ENCODE data around the gene RGL3.
"Not testable (repeated sequence)": the region's sequence is repeated elsewhere in the genome, so short reads cannot be mapped to it uniquely, and the experiment has no call there.

The RGL3 gene

DNA sequence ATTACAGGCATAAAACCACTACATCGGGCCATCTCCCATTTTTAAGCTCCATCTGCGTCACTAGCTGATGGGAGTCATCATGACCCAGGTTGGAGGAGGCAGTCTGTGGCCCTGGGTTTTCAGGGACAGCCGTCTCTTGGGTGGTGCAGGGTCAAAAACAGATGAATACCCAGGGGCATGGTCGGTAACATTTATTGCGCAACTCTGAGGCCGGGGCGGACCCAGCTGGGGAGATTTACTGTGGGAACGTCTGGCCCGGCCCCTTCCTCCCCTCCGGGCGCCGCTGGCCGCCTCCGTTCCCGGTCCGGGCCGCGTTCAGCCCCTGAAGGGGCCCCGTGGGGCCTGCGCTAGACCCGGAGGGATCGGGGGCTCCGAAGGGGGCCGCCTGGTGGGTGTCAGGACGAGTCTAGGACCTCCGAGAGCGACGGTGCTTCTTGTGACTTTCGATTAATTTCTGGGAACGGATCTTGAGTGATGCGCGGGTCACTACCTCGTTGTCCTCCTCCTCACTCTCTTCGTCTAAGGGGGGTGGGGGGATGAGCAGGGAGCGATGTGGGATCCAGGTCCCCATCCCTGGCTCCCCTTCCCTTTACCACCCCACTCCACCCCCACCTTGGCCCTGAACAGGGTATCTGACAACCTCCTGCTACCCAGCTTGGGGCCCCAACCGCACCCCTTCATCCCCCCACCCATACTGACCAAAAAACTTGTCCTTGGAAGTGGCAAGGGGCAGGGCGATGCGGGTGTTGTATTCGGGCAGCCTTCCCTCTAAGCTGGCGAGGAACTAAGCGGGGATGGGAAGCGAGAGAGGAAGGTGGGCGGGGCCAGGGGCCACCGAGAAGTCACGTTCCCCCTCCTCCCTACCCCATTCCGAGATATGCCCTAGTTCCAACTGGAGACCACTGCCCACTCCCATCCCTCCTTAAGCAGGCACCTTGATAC, 1.6 kb upstream of the RGL3 start:
- DNase-seq, result no peak

DNA sequence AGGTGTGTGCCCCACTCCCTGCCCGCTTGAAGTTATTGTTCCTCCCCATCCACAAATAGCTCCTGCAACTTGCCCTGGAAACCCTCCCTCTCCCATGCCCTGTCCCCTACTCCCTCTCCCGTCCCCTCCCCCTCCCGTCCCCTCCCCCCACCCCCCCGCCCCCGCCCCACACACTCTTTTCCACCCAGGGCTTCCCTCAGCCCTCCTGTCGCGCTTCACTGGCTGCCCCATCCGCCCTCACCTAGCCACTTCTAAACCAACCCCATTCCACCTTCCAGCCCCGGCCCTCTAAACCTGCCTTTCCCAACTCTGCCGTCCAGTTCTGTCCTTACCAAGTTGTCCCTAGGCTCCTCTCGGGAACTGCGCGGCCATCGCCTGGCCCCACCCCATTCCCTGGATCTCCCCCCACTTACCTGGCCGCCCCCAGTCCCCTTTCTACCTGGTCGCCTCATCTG, 993 bp downstream of the RGL3 start:
- DNase-seq, result no peak

GRCh38 chr19:11416346-11417052, 2.6 kb downstream of the RGL3 start:
- no peak for DNase-seq

DNA sequence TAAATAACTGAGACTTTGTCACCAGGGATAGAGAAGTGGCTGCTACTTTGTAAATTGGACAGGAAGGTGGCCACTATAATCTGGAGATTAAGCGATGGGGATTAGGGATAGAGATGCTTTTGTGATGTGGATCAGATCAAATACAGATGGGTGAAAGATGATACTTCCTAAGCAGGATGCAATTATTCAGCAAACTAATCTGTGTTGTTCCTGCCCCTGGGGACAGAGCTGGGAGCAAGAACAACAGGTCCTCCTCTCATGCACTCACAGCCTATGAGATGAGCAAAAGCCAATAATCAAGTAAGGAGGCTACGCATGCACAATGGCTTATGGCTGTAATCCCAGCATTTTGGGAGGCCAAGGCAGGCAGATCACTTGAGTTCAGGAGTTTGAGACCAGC, 4.6 kb downstream of the RGL3 start:
- DNase-seq, result no peak

- DNase-seq, result no peak
Observed at GRCh38 chr19:11410682-11411081, 8.4 kb downstream of the RGL3 start.

DNA sequence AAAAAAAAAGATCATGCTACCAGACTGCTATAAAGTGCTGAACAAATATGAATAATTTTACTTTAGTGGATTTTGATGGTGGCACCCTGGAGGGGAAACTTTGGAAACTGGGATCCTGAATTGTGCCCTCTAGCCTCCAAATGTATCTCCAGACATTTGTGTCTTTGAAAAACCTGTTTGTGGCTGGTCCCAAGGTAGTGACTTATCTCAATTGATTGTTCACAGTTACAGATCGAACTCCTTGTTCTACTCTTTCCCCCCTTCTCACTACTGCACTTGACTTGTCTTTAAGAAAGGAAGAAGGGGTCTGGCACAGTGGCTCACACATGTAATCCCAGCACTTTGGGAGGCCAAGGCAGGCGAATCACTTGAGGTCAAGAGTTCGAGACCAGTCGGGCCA, 10.5 kb downstream of the RGL3 start:
- no peak for DNase-seq

DNA sequence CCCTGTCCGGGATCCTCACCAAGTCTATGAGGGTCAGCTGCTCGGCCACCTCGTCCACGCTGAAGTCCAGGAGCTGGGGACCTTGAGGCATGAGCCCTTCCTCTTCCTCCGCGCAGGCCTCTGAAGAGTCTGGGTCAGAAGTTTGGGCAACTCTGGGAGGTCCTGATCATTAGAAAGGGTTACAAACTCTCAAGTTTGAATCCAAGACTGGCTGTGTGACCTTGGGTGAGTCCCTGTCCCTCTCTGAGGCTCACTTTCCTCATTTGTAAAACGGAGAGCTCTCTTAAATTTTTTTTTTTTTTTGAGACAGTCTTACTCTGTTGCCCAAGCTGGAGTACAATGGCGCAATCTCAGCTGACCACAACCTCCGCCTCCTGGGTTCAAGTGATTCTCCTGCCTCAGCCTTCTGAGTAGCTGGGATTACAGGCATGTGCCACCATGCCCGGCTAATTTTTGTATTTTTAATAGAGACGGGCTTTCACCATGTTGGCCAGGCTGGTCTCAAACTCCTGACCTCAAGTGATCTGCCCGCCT, 12.3 kb downstream of the RGL3 start:
- not testable (repeated sequence) for DNase-seq

DNA sequence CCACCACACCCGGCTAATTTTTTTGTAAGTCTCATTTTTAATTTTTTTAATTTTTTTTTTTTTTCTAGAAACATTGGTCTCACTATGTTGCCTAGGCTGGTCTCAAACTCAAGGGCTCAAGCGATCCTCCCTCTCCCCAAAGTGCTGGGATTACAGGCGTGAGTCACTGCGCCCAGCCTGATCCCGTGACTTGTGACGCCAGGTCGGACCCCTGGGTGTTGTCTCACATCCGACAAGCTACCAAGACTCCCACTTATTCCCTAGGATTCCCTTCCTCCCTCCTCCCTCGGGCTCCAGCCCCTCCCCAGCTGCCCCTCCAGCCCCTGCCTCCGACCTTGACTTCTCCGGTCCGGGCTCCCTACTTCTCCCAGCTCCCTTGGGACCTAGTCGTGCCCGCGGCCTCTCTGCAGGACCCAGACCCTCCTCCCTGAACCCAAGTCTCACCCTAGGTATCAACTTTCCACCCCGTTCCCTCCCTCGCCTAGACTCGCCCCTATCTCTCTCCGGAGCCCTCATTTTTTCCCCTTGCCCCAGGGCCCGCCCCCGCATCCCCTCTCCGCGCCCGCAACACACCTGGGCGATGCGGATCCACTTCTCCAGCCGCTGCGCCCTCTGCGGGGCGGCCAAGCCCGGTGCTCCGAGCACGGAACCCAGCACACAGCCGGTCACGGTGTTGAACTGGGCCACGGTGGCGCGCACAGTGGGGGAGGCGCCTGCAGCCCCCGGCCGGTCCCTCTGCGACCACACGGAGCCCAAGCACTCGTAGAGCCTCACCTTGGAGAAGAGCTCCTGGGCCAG, 13.1 kb downstream of the RGL3 start:
- peak in 4 of 6 experiments; percentile 13 to 47 (median 22) for DNase-seq

DNA sequence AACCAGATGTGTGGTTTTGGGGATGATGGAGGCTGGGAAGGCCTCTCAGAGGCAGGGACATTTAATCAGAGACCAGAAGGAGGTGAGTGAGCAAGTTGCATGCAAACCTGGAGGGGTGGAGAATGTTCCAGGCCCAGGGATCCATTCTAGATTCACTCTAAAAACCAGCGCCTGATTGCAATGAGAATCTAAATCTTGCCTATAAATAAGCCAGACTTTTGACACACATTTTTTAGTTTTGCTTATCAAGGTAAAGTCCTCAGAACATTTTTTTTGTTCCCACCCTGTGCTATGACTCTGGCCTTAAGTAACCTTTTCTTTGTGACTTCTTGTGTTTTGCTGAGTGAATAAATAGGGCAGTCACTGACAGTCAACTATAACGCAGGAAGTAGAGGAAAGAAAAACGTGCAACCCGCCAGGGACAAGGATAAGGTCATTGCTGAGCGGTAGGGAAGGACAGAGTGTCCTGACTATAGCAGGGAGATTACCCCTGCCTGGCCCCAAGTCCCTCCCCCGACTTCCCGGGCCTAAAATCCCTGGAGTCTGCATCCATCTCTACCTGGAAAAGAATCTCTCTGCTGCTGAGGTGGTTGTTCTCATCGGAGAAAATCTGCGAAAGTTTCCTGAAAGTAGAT, 14.4 kb downstream of the RGL3 start:
- DNase-seq, result no peak

- DNase-seq, result no peak
Observed at GRCh38 chr19:11401808-11402543, 17.1 kb downstream of the RGL3 start.

DNA sequence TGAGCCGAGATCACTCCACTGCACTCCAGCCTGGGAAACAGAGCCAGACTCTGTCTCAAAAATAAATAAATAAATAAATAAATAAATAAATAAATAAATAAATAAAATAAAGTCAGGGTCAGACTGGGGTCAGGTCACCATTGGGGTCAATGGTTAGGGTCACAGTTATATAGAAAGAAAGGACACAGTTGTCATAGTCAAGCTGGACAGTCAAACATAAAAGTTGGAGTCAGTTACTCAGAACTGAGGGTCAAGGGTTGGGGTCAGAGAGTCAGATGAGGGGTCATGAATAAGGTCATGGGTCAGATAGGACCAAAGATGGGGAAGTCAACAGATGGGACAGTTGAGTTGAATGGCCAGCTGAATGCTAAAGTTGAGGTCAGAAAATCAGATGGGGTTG, 18.3 kb downstream of the RGL3 start:
- DNase-seq, result no peak

- no peak for DNase-seq
Observed at GRCh38 chr19:11399667-11400066, 19.4 kb downstream of the RGL3 start.

DNA sequence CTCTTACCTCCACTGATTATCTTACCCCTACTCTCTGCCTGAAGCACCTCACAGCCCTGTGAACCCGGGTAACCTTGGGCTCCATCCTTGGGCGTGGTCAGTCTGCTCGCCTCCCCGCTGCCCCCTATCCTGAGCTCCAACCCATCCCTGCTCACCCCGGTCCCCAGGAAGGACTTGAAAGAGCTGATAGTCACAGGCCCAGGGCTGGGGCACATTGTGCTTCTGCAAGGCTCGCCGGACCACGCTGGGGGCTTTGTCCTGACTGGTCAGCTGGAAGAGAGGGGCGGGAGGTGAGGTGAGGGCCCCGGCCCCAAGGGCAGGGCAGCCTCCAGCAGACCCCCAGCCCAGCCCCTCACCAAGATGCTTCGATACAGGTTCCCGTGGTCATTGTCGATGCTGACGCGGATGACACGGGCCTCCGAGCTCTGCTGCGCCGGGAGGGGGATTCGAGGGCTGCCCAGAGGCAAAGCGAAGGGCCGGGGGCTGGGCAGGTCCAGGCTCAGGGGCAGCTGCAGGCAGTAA, 22.0 kb downstream of the RGL3 start:
- no peak for DNase-seq

DNA sequence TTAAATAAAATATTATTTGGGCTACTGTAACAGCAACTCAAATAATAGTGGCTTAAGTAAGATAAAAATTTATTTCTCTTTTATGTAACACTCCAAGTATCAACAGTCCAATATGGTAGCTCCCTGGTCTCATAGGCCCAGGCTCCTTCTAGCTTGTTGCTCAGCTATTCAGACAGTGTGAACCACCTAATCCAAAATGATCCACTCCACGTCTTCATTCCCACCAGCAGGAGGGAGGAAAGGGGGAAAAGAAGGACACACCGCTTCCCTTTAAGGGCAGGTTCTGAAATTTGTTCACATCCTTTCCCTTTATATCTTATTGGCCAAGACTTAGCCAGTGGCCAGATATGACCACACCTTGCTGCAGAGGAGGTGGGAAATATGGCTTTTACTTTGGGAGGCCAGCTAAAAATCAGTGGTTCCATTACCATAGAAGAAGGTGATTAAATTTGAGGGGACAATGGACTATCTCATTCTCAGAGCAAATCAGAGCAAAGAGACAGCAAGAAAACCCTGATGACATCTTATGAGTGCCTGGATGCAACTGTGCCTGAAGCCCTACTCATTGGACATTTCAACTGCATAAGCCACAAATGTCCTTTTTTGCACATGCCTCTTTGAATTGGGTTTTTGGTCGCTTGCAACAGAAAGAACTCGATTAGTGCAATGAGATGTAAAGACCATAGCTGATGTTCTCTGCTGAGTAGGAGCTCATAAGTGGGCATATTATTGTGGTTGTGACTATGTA, 28.0 kb downstream of the RGL3 start:
- DNase-seq, result no peak

DNA sequence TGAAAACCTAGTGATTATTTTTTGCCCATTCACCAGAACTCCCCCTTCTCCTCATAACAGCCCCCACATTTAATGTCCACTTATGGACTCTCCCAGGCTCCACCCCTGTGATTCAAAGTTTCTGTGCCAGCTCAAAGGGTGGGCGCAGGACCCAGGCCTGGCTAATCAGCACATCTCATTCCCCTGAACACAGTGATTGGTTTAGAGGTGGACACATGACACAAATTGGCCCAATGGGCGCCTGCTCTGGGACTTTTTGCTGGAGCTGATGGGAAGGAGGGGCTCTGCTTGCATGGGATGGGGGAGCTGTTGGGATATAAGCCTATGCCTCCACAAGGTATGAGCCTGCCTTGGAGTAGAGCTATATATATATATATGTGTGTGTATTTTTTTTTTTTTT, 28.8 kb downstream of the RGL3 start:
- DNase-seq, result no peak

DNA sequence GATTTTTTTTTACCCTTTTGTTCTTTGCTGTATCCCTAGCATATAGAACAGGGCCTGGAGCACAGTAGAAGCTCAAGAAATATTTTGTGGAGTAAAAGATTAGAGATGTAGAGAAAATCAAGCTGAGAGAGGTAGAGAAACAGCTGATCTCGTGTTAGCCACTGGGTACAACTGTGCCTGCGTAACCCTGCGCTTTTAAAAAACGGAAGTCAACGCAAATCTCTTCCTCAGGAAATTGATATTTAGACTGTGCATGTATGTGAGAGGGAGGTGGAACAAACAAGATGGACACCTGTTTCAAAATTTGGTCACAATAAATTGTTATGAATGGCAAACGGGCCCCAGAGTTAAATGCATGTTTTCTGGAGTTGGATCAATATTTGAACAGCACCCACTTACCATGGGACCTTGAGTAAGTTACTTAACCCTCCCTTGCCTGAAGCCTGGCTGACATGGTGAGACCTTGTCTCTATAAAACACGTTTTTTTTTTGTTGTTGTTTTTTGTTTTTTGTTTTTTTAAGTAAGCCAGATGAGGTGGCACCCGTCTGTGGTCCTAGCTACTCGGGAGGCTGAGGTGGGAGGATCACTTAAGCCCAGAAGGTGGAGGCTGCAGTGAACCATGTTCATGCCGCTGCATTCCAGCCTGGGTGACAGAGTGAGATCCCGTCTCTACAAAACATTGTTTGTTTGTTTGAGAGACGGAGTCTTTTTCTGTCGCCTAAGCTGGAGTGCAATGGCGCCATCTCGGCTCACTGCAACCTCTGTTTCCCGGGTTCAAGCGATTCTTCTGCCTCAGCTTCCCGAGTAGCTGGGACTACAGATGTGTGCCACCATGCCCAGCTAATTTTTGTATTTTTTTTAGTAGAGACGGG, 31.7 kb downstream of the RGL3 start:
- DNase-seq, result peak in 2 of 6 experiments; percentile 15 to 35

- no peak for DNase-seq
Observed at GRCh38 chr19:11384778-11385129, 34.4 kb downstream of the RGL3 start.

- DNase-seq, result no peak
Observed at GRCh38 chr19:11383706-11384048, 35.4 kb downstream of the RGL3 start.

- DNase-seq, result peak in 4 of 6 experiments; percentile 14 to 32 (median 27)
Observed at GRCh38 chr19:11382898-11383705, 36.0 kb downstream of the RGL3 start.
